IPS-18c (cell line): ENCODE data around the gene CDC42.

Experiments
- H3K4me3 ChIP-seq: 2 replicates; pipeline ENCODE4 v1.7.0; 2013; ENCODE audit warnings: low read depth, mild to moderate bottlenecking, low read length, moderate library complexity; ENCODE audit not compliant: insufficient read depth
- H3K9me3 ChIP-seq: one replicate; pipeline ENCODE4 v1.6.1; 2013; ENCODE audit warnings: mild to moderate bottlenecking, low read length, moderate library complexity; ENCODE audit not compliant: control insufficient read depth, insufficient read depth

The CDC42 gene

DNA sequence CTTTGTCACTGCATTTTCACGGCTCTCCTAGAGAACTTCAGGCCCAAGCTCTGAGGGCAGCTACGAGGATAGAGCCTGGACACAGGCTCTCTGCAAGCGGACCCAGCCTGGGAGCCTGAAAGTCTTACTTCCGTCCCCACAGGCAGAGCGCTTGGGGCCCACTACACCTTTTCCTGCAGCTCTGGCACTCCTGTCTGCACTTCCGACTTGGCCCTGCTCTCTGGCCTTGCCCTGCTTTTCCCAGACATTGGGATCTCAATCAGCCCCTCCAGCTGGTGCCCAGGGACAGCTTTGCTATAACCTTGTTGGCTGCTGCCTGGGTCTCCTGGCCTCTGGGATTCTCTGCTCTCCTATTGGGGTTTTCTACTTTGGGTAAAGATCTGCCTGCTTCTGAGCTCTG lies 62.8 kb downstream of the CDC42 start:
- no peak overlapping the region for H3K4me3 ChIP-seq
- no peaks in the 10 kb centered on the region for H3K9me3 ChIP-seq

GRCh38 chr1:22117238-22117637 lies 64.7 kb downstream of the CDC42 start:
- H3K9me3 ChIP-seq = no peaks in the 10 kb centered on the region
- H3K4me3 ChIP-seq = no peak overlapping the region

GRCh38 chr1:22117851-22118250 lies 65.3 kb downstream of the CDC42 start:
- no peaks in the 10 kb centered on the region for H3K9me3 ChIP-seq
- no peak overlapping the region for H3K4me3 ChIP-seq

DNA sequence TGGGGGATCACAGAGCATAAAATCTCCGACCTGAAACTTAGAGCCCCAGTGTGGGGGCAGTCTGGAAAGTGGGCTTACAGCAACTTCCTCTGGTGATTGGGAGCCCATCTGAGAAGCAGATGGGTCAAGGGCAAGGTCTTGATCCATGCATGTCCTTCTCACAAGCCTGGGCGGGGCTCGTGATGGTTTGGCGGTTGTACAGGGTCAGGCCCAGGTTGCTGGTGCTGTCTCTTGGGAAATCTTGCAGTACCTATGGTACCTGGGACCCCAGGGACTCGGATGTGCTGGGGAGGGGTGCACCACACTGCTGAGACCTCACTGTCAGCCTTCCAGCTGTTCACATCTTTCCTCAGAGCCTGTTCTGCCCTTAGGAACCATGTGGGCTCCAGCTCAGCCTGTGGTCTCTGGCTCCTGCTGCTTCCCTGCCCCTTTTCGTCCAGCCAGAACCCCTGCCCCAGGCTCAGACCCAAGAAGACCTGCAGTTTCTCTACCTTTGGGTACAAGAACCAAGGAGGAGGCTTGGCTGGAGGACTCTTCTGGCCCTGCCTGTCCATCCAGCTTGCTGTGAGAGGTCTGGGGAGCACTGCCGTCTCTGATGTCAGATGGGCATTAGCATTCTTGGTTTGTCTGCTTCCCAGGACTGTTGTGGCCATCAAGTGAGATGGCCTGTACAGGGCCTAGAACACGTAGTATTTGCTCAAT lies 65.9 kb downstream of the CDC42 start:
- H3K4me3 ChIP-seq = no peak overlapping the region
- no peaks in the 10 kb centered on the region for H3K9me3 ChIP-seq

DNA sequence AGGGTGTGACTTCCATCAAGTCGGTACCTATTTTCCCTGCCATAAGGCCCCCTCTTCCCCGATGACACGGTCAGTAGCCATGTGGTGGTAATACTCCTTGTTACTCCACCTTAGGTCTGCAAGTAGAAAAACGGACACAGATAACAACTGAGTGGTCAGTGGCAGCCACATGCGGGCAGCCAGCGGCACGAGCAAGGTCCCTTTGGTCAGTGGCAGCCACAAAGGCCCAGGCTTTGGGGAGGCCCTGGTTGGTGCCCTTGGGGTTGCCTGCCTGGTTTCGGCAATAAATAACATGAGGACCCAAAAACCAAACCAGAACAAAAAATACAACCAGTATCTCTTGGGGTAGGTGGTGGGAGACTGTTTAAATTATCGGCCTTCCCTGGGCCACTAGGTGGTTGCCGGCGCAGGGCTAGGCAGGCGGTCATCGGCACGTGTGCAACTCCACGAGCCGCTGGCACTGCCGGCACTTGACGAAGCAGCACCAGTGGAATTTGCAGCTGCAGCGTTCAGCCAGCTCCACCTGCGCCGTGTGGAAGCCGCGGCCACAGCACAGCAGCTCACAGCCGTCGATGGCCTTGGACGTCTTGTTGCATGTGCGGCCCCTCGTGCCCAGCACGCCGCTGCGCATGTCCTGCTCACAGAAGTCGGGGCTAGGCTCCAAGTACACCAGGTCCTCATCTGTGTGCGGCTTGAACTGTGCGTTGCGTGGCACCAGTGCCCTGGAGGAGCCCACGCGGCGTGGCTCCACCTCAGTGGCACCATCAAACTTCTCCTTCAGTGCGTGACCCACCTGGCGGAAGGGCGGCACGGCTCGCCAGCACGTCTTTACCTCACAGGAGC lies 67.3 kb downstream of the CDC42 start:
- H3K4me3 ChIP-seq = no peak overlapping the region
- no peaks in the 10 kb centered on the region for H3K9me3 ChIP-seq

- no peaks in the 10 kb centered on the region for H3K9me3 ChIP-seq
- no peak overlapping the region for H3K4me3 ChIP-seq
These were observed 67.9 kb downstream of the CDC42 start for GRCh38 chr1:22120469-22120790.

- no peaks in the 10 kb centered on the region for H3K9me3 ChIP-seq
- no peak overlapping the region for H3K4me3 ChIP-seq
These were observed 69.0 kb downstream of the CDC42 start for GRCh38 chr1:22121421-22121911.

GRCh38 chr1:22122273-22123070 lies 70.0 kb downstream of the CDC42 start:
- no peaks in the 10 kb centered on the region for H3K9me3 ChIP-seq
- H3K4me3 ChIP-seq = no peak overlapping the region

DNA sequence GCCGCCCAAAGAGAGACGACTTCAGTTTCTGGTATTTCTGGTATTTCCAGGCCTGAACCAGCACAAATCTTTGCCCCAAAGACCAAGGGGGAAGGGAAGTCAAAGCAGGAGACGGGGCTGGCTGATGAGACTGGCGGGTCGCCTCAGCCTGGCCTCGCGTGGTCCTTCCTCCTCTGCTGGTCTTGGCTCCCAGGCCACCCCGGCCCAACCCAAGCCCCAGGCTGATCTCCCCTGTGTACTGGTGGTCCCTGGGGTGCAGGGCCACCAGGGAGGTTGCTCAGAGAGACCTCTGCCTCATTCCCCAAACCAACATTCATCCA lies 70.5 kb downstream of the CDC42 start:
- no peak overlapping the region for H3K4me3 ChIP-seq
- H3K9me3 ChIP-seq = no peaks in the 10 kb centered on the region

GRCh38 chr1:22123901-22124404 lies 71.4 kb downstream of the CDC42 start:
- no peaks in the 10 kb centered on the region for H3K9me3 ChIP-seq
- no peak overlapping the region for H3K4me3 ChIP-seq

- Histone ChIP-seq H3K9me3 (no peaks in the 10 kb centered on the region), H3K4me3 (no peak overlapping the region)
These were observed 72.2 kb downstream of the CDC42 start for GRCh38 chr1:22124592-22125229.

DNA sequence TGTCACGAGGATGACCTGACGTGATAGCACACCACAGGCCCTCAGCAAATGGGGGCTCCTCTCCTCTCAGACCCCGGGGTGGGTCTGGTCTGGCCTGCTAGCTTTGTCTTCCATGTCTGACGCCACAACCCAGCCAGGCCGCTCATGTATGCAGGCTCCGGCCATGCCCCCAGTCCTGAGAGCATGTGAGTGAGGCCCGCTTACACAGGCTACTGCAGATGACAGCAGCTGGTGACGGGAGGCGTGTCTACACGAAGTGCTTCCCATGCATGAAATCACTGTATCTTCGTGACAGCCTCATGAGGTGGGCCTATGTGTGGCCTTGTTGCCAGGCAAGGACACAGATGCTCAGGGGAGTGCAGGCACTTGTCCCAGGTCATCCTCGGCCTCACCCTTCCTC lies 74.0 kb downstream of the CDC42 start:
- Histone ChIP-seq H3K9me3 (no peaks in the 10 kb centered on the region), H3K4me3 (no peak overlapping the region)

GRCh38 chr1:22127248-22127647 lies 74.7 kb downstream of the CDC42 start:
- H3K9me3 ChIP-seq = no peaks in the 10 kb centered on the region
- H3K4me3 ChIP-seq = no peak overlapping the region

- H3K4me3 ChIP-seq = no peak overlapping the region
- no peaks in the 10 kb centered on the region for H3K9me3 ChIP-seq
These were observed 75.2 kb downstream of the CDC42 start for GRCh38 chr1:22127731-22128130.

GRCh38 chr1:22128392-22128791 lies 75.9 kb downstream of the CDC42 start:
- no peak overlapping the region for H3K4me3 ChIP-seq
- H3K9me3 ChIP-seq = no peaks in the 10 kb centered on the region

DNA sequence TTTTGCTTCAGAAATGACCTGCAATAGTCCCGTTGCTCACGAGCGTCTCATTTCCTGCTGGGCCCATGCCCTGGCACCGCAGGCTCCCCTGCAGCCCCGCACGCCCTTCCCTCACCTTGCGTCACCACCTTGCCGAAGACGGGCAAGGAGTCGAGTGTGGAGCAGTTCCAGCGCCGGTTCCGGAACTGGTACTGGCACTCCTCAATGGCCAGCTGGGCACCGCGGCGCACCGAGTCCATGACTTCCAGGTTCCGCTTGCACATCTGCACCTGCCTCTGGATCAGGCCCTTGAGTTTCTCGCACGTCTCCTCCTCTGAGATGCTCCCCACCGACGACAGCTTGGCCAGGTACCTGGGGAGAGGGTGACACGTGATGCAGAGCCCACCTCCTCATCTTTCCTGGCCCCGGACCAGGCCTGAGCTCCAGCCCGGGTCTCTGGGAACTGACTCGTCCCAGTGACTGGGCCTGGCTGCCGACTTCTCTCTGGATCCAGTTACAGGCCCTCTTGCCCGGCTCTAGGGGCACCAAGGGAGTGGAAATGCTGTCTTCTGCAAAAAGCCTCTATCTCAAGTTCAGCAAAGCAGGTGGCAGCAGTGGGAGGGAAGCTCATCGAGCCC lies 77.1 kb downstream of the CDC42 start:
- Histone ChIP-seq H3K4me3 (no peak overlapping the region), H3K9me3 (no peaks in the 10 kb centered on the region)

GRCh38 chr1:22131062-22131461 lies 78.6 kb downstream of the CDC42 start:
- Histone ChIP-seq H3K9me3 (no peaks in the 10 kb centered on the region), H3K4me3 (no peak overlapping the region)
